IPS-18c (cell line): ENCODE data around the gene VRK3.
"Not testable (repeated sequence)": the region's sequence is repeated elsewhere in the genome, so short reads cannot be mapped to it uniquely, and the experiment has no call there.

Source experiments
- H3K4me3 ChIP-seq: 2 replicates; pipeline ENCODE4 v1.7.0; 2013; ENCODE audit warnings: low read depth, mild to moderate bottlenecking, low read length, moderate library complexity; ENCODE audit not compliant: insufficient read depth
- H3K9me3 ChIP-seq: one replicate; pipeline ENCODE4 v1.6.1; 2013; ENCODE audit warnings: mild to moderate bottlenecking, low read length, moderate library complexity; ENCODE audit not compliant: control insufficient read depth, insufficient read depth

The VRK3 gene

GRCh38 chr19:49952479-49952836 lies 72.7 kb downstream of the VRK3 start:
- Histone ChIP-seq H3K4me3 (no peak overlapping the region), H3K9me3 (no peaks in the 10 kb centered on the region)

- Histone ChIP-seq H3K4me3 (no peak overlapping the region; the same call in 1 of the 2 replicates), H3K9me3 (no peaks in the 10 kb centered on the region)
These were observed 73.2 kb downstream of the VRK3 start for GRCh38 chr19:49951806-49952478.

- Histone ChIP-seq H3K9me3 (no peaks in the 10 kb centered on the region), H3K4me3 (no peak overlapping the region)
These were observed 74.1 kb downstream of the VRK3 start for GRCh38 chr19:49950956-49951526.

- no peak overlapping the region for H3K4me3 ChIP-seq
- H3K9me3 ChIP-seq: no peaks in the 10 kb centered on the region
These were observed 74.6 kb downstream of the VRK3 start for GRCh38 chr19:49950590-49950948.

GRCh38 chr19:49949742-49950589 lies 75.2 kb downstream of the VRK3 start:
- no peak overlapping the region for H3K4me3 ChIP-seq
- no peaks in the 10 kb centered on the region for H3K9me3 ChIP-seq

GRCh38 chr19:49946415-49946814 lies 78.8 kb downstream of the VRK3 start:
- Histone ChIP-seq H3K9me3 (no peaks in the 10 kb centered on the region), H3K4me3 (no peak overlapping the region)

GRCh38 chr19:49944567-49944966 lies 80.6 kb downstream of the VRK3 start:
- not testable (repeated sequence) for H3K9me3 ChIP-seq, H3K4me3 ChIP-seq

GRCh38 chr19:49940482-49940791 lies 84.7 kb downstream of the VRK3 start:
- Histone ChIP-seq H3K4me3 (no peak overlapping the region), H3K9me3 (peaks cover 2% of the 10 kb centered on the region)

- H3K9me3 ChIP-seq: peaks cover 2% of the 10 kb centered on the region
- H3K4me3 ChIP-seq: no peak overlapping the region
These were observed 85.3 kb downstream of the VRK3 start for GRCh38 chr19:49939721-49940481.

GRCh38 chr19:49938662-49939061 lies 86.5 kb downstream of the VRK3 start:
- H3K9me3 ChIP-seq: peaks cover 2% of the 10 kb centered on the region
- no peak overlapping the region for H3K4me3 ChIP-seq

- Histone ChIP-seq H3K4me3 (peak overlapping the region; percentile 32), H3K9me3 (peaks cover 2% of the 10 kb centered on the region)
These were observed 87.3 kb downstream of the VRK3 start for GRCh38 chr19:49937750-49938381.

GRCh38 chr19:49936549-49936948 lies 88.6 kb downstream of the VRK3 start:
- Histone ChIP-seq H3K4me3 (no peak overlapping the region), H3K9me3 (peaks cover 2% of the 10 kb centered on the region)

GRCh38 chr19:49933643-49934042 lies 91.5 kb downstream of the VRK3 start:
- H3K4me3 ChIP-seq: no peak overlapping the region
- H3K9me3 ChIP-seq: peaks cover 5% of the 10 kb centered on the region

GRCh38 chr19:49932731-49933131 lies 92.4 kb downstream of the VRK3 start:
- no peak overlapping the region for H3K4me3 ChIP-seq
- peaks cover 3% of the 10 kb centered on the region for H3K9me3 ChIP-seq

GRCh38 chr19:49932041-49932451 lies 93.1 kb downstream of the VRK3 start:
- H3K4me3 ChIP-seq: no peak overlapping the region
- H3K9me3 ChIP-seq: peaks cover 3% of the 10 kb centered on the region

- H3K4me3 ChIP-seq: no peak overlapping the region
These were observed 93.7 kb downstream of the VRK3 start for GRCh38 chr19:49931293-49932040.

More at GRCh38 chr19:49931293-49932040, 93.7 kb downstream of the VRK3 start:
- peaks cover 3% of the 10 kb centered on the region for H3K9me3 ChIP-seq
